K562 (cell line): ENCODE measurements around the gene KIAA1958. TPM values are rescaled to one million over a fixed set of nuclear protein-coding genes. Genes with fewer than 3 reads are reported as not detected.

Experiments
- MTA1 ChIP-seq: fragments of 450-650 bp; IDR thresholded peaks from 2 replicates; pipeline ENCODE4 v1.6.1; 2017; ENCODE audit warnings: borderline replicate concordance
- polyA plus RNA-seq, 8 experiments: library from polyadenylated mRNA; depleted of rRNA in 4 of 8; stranded (reverse) in 5 of 8; unstranded in 3 of 8; fragments of >200 nt; fragmentation: Nextera tagmentation in 2 of 8; fragmentation: Illumina TruSeq in 1 of 8; extraction: Ambion mirVana in 2 of 8; extraction: Trizol in 1 of 8; gene quantifications; 2 replicates each; pipeline versions ENCODE4 v1.2.1 to v1.2.3, GENCODE V29; 2011 to 2014; ENCODE audit warnings: inconsistent platforms in 1 of 8, missing spikeins in 1 of 8
- total RNA-seq, 7 experiments: library from RNA; depleted of rRNA in 6 of 7; stranded (reverse); fragments of >200 nt in 6 of 7; fragmentation: Illumina TruSeq in 2 of 7; extraction: Trizol in 2 of 7; gene quantifications; 2 replicates each; pipeline versions ENCODE4 v1.2.1 to v1.2.3, GENCODE V29; 2011 to 2021; ENCODE audit warnings: low replicate concordance in 1 of 7
- TF ChIP-seq, protein P1 (sequence below), 2 experiments: fragments of 150-350 bp in 1 of 2; IDR thresholded peaks; 2 replicates each; pipeline ENCODE4 v1.6.1; 2012 to 2016; ENCODE audit warnings: low read depth in 2 of 2, low read length in 2 of 2, mild to moderate bottlenecking in 1 of 2, moderate library complexity in 1 of 2
- TF ChIP-seq, protein P2 (sequence below): sonication (generic); formaldehyde crosslinking; IDR thresholded peaks from 2 replicates; pipeline ENCODE4 v1.8.0; 2022; ENCODE audit warnings: mild to moderate bottlenecking, missing genetic modification reagents
- TF ChIP-seq, protein P3 (sequence below), 2 experiments: fragments of 450-650 bp in 1 of 2; sonication (generic) in 1 of 2; formaldehyde crosslinking; conservative IDR thresholded peaks; 2 replicates each; pipeline versions ENCODE4 v1.4.0 to v1.8.1; 2020 to 2022; ENCODE audit warnings: mild to moderate bottlenecking in 1 of 2, missing genetic modification reagents in 1 of 2
- TF ChIP-seq, protein P4 (sequence below): fragments of 450-650 bp; IDR thresholded peaks from 2 replicates; pipeline ENCODE4 v1.6.1; 2017; ENCODE audit warnings: antibody characterized with exemption, mild to moderate bottlenecking

Gene KIAA1958
- total and polyA plus RNA-seq, 9 of the 15 experiments (the other 6 are each of a cell fraction or from before 2014, with no cell fraction given) = 1.1 to 16.0 (median 10.1) TPM

DNA sequence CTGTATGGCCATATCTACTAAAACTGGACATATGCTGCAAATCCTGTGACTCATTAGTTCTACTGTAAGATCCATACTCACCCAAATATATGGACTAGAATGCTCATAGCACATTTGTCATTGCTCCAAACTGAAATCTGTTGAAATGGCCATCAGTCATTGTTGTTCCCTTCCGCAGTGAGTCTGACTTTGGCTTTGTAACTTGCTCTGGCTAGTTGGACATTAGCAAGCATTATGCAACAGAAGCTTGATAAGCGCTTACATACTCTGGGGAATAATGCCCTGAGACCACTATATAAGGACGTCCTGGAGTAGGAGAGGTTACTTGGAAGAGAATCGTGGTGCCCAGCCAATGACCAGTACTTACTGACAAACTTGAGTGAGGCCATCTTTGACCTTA is 9.0 kb downstream of the KIAA1958 start (continued):
- TF ChIP-seq, protein P1, sequence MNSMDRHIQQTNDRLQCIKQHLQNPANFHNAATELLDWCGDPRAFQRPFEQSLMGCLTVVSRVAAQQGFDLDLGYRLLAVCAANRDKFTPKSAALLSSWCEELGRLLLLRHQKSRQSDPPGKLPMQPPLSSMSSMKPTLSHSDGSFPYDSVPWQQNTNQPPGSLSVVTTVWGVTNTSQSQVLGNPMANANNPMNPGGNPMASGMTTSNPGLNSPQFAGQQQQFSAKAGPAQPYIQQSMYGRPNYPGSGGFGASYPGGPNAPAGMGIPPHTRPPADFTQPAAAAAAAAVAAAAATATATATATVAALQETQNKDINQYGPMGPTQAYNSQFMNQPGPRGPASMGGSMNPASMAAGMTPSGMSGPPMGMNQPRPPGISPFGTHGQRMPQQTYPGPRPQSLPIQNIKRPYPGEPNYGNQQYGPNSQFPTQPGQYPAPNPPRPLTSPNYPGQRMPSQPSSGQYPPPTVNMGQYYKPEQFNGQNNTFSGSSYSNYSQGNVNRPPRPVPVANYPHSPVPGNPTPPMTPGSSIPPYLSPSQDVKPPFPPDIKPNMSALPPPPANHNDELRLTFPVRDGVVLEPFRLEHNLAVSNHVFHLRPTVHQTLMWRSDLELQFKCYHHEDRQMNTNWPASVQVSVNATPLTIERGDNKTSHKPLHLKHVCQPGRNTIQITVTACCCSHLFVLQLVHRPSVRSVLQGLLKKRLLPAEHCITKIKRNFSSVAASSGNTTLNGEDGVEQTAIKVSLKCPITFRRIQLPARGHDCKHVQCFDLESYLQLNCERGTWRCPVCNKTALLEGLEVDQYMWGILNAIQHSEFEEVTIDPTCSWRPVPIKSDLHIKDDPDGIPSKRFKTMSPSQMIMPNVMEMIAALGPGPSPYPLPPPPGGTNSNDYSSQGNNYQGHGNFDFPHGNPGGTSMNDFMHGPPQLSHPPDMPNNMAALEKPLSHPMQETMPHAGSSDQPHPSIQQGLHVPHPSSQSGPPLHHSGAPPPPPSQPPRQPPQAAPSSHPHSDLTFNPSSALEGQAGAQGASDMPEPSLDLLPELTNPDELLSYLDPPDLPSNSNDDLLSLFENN (IDR thresholded peaks at IDR 0.05; ENCODE audit: low read depth in 2 of 2, low read length in 2 of 2) = no peak
- TF ChIP-seq, protein P2, sequence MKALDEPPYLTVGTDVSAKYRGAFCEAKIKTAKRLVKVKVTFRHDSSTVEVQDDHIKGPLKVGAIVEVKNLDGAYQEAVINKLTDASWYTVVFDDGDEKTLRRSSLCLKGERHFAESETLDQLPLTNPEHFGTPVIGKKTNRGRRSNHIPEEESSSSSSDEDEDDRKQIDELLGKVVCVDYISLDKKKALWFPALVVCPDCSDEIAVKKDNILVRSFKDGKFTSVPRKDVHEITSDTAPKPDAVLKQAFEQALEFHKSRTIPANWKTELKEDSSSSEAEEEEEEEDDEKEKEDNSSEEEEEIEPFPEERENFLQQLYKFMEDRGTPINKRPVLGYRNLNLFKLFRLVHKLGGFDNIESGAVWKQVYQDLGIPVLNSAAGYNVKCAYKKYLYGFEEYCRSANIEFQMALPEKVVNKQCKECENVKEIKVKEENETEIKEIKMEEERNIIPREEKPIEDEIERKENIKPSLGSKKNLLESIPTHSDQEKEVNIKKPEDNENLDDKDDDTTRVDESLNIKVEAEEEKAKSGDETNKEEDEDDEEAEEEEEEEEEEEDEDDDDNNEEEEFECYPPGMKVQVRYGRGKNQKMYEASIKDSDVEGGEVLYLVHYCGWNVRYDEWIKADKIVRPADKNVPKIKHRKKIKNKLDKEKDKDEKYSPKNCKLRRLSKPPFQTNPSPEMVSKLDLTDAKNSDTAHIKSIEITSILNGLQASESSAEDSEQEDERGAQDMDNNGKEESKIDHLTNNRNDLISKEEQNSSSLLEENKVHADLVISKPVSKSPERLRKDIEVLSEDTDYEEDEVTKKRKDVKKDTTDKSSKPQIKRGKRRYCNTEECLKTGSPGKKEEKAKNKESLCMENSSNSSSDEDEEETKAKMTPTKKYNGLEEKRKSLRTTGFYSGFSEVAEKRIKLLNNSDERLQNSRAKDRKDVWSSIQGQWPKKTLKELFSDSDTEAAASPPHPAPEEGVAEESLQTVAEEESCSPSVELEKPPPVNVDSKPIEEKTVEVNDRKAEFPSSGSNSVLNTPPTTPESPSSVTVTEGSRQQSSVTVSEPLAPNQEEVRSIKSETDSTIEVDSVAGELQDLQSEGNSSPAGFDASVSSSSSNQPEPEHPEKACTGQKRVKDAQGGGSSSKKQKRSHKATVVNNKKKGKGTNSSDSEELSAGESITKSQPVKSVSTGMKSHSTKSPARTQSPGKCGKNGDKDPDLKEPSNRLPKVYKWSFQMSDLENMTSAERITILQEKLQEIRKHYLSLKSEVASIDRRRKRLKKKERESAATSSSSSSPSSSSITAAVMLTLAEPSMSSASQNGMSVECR (CRISPR knock-in tag) = no peak
- TF ChIP-seq, protein P3, sequence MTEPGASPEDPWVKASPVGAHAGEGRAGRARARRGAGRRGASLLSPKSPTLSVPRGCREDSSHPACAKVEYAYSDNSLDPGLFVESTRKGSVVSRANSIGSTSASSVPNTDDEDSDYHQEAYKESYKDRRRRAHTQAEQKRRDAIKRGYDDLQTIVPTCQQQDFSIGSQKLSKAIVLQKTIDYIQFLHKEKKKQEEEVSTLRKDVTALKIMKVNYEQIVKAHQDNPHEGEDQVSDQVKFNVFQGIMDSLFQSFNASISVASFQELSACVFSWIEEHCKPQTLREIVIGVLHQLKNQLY (CRISPR knock-in tag; conservative IDR thresholded peaks at IDR 0.05) = no peak
- no peak for TF ChIP-seq MTA1
- TF ChIP-seq, protein P4, sequence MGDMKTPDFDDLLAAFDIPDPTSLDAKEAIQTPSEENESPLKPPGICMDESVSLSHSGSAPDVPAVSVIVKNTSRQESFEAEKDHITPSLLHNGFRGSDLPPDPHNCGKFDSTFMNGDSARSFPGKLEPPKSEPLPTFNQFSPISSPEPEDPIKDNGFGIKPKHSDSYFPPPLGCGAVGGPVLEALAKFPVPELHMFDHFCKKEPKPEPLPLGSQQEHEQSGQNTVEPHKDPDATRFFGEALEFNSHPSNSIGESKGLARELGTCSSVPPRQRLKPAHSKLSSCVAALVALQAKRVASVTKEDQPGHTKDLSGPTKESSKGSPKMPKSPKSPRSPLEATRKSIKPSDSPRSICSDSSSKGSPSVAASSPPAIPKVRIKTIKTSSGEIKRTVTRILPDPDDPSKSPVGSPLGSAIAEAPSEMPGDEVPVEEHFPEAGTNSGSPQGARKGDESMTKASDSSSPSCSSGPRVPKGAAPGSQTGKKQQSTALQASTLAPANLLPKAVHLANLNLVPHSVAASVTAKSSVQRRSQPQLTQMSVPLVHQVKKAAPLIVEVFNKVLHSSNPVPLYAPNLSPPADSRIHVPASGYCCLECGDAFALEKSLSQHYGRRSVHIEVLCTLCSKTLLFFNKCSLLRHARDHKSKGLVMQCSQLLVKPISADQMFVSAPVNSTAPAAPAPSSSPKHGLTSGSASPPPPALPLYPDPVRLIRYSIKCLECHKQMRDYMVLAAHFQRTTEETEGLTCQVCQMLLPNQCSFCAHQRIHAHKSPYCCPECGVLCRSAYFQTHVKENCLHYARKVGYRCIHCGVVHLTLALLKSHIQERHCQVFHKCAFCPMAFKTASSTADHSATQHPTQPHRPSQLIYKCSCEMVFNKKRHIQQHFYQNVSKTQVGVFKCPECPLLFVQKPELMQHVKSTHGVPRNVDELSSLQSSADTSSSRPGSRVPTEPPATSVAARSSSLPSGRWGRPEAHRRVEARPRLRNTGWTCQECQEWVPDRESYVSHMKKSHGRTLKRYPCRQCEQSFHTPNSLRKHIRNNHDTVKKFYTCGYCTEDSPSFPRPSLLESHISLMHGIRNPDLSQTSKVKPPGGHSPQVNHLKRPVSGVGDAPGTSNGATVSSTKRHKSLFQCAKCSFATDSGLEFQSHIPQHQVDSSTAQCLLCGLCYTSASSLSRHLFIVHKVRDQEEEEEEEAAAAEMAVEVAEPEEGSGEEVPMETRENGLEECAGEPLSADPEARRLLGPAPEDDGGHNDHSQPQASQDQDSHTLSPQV = 0 out of 2 replicates have a peak, but pooled peaks have one; percentile 58
